Effector memory CD4-positive, alpha-beta T cell (primary cell): ENCODE data around the gene LCNL1.

Experiments used
- DNase-seq, 3 donors: peaks; one replicate each; pipeline ENCODE4 v3.0.0-alpha.2; 2020
- H3K27ac ChIP-seq: 2 replicates; pipeline ENCODE4 v1.7.0; 2013; ENCODE audit warnings: mild to moderate bottlenecking, low read length, moderate library complexity; ENCODE audit not compliant: insufficient read depth, poor library complexity, severe bottlenecking
- H3K27me3 ChIP-seq: replicated peaks from 2 replicates; pipeline ENCODE4 v1.7.0; 2013; ENCODE audit warnings: mild to moderate bottlenecking, low read length; ENCODE audit not compliant: insufficient read depth, control insufficient read depth, poor library complexity, severe bottlenecking
- H3K36me3 ChIP-seq: 2 replicates; pipeline ENCODE4 v1.7.0; 2013; ENCODE audit warnings: mild to moderate bottlenecking, low read length, moderate library complexity; ENCODE audit not compliant: control insufficient read depth, insufficient read depth
- H3K4me1 ChIP-seq: 2 replicates; pipeline ENCODE4 v1.7.0; 2013; ENCODE audit warnings: low read length, mild to moderate bottlenecking; ENCODE audit not compliant: control insufficient read depth, insufficient read depth, poor library complexity, severe bottlenecking
- H3K4me3 ChIP-seq: 2 replicates; pipeline ENCODE4 v1.7.0; 2013; ENCODE audit warnings: low read length, low read depth, mild to moderate bottlenecking; ENCODE audit not compliant: insufficient read depth, poor library complexity, severe bottlenecking
- H3K9me3 ChIP-seq: 2 replicates; pipeline ENCODE4 v1.7.0; 2013; ENCODE audit warnings: mild to moderate bottlenecking, low read length, moderate library complexity; ENCODE audit not compliant: control insufficient read depth

The LCNL1 gene

GRCh38 chr9:136981588-136982231 is 1.1 kb upstream of the LCNL1 start:
- Histone ChIP-seq H3K27ac (no peak overlapping the region), H3K4me1 (peaks cover 15% of the 10 kb centered on the region), H3K9me3 (no peaks in the 10 kb centered on the region), H3K36me3 (no peaks in the 10 kb centered on the region), H3K4me3 (no peak overlapping the region), H3K27me3 (peaks cover 20% of the 10 kb centered on the region)
- no peak for DNase-seq

- DNase-seq: no peak
- H3K36me3 ChIP-seq: no peaks in the 10 kb centered on the region
- peaks cover 20% of the 10 kb centered on the region for H3K27me3 ChIP-seq
- no peak overlapping the region for H3K4me3 ChIP-seq
- no peaks in the 10 kb centered on the region for H3K9me3 ChIP-seq
- H3K4me1 ChIP-seq: peaks cover 7% of the 10 kb centered on the region
- no peak overlapping the region for H3K27ac ChIP-seq
Observed at GRCh38 chr9:136983167-136983566, 374 bp downstream of the LCNL1 start.

- Histone ChIP-seq H3K9me3 (no peaks in the 10 kb centered on the region), H3K4me1 (peaks cover 7% of the 10 kb centered on the region), H3K36me3 (no peaks in the 10 kb centered on the region), H3K27me3 (peaks cover 20% of the 10 kb centered on the region), H3K27ac (no peak overlapping the region), H3K4me3 (no peak overlapping the region)
- DNase-seq: no peak
Observed at GRCh38 chr9:136983656-136984314, 992 bp downstream of the LCNL1 start.

- no peak for DNase-seq
- Histone ChIP-seq H3K4me3 (no peak overlapping the region), H3K9me3 (no peaks in the 10 kb centered on the region), H3K4me1 (peaks cover 7% of the 10 kb centered on the region), H3K27ac (no peak overlapping the region), H3K36me3 (no peaks in the 10 kb centered on the region), H3K27me3 (peaks cover 20% of the 10 kb centered on the region)
Observed at GRCh38 chr9:136984464-136985026, 1.8 kb downstream of the LCNL1 start.

GRCh38 chr9:136985027-136985602 is 2.3 kb downstream of the LCNL1 start:
- no peaks in the 10 kb centered on the region for H3K36me3 ChIP-seq
- H3K27me3 ChIP-seq: peaks cover 20% of the 10 kb centered on the region
- H3K27ac ChIP-seq: no peak overlapping the region
- peaks cover 7% of the 10 kb centered on the region for H3K4me1 ChIP-seq
- DNase-seq: no peak
- H3K9me3 ChIP-seq: no peaks in the 10 kb centered on the region
- no peak overlapping the region for H3K4me3 ChIP-seq

- Histone ChIP-seq H3K27me3 (peaks cover 20% of the 10 kb centered on the region), H3K9me3 (no peaks in the 10 kb centered on the region), H3K4me1 (peaks cover 7% of the 10 kb centered on the region), H3K36me3 (no peaks in the 10 kb centered on the region), H3K27ac (no peak overlapping the region), H3K4me3 (no peak overlapping the region)
- DNase-seq: no peak
Observed at GRCh38 chr9:136985853-136986252, 3.1 kb downstream of the LCNL1 start.

- DNase-seq: no peak
Observed at GRCh38 chr9:136988872-136989271, 6.1 kb downstream of the LCNL1 start.

GRCh38 chr9:136990242-136990911 is 7.6 kb downstream of the LCNL1 start:
- Histone ChIP-seq H3K4me3 (no peak overlapping the region), H3K36me3 (peaks cover 14% of the 10 kb centered on the region), H3K27ac (no peak overlapping the region), H3K27me3 (peaks cover 7% of the 10 kb centered on the region), H3K4me1 (peaks cover 23% of the 10 kb centered on the region), H3K9me3 (no peaks in the 10 kb centered on the region)
- no peak for DNase-seq

More at GRCh38 chr9:136988872-136989271, 6.1 kb downstream of the LCNL1 start:
- Histone ChIP-seq H3K4me1 (peaks cover 21% of the 10 kb centered on the region), H3K27me3 (peaks cover 20% of the 10 kb centered on the region), H3K4me3 (no peak overlapping the region), H3K36me3 (peaks cover 5% of the 10 kb centered on the region), H3K9me3 (no peaks in the 10 kb centered on the region), H3K27ac (no peak overlapping the region)

GRCh38 chr9:136991993-136992818 is 9.4 kb downstream of the LCNL1 start, which contains the start of gene PAXX:
Gene PAXX, plus strand, starts transcription at chr9:136992422. Its CDS starts 22 bp downstream, at chr9:136992444.
- DNase-seq: peak; percentile 83 to 90 (median 89)
- Histone ChIP-seq H3K27me3 (no peaks in the 10 kb centered on the region), H3K36me3 (peaks cover 14% of the 10 kb centered on the region), H3K4me1 (peaks cover 40% of the 10 kb centered on the region), H3K4me3 (peak within 1 kb of the TSS; percentile 64), H3K9me3 (no peaks in the 10 kb centered on the region), H3K27ac (peak within 1 kb of the TSS; percentile 81)
